ENCODE results near the gene TEX101.

DNA sequence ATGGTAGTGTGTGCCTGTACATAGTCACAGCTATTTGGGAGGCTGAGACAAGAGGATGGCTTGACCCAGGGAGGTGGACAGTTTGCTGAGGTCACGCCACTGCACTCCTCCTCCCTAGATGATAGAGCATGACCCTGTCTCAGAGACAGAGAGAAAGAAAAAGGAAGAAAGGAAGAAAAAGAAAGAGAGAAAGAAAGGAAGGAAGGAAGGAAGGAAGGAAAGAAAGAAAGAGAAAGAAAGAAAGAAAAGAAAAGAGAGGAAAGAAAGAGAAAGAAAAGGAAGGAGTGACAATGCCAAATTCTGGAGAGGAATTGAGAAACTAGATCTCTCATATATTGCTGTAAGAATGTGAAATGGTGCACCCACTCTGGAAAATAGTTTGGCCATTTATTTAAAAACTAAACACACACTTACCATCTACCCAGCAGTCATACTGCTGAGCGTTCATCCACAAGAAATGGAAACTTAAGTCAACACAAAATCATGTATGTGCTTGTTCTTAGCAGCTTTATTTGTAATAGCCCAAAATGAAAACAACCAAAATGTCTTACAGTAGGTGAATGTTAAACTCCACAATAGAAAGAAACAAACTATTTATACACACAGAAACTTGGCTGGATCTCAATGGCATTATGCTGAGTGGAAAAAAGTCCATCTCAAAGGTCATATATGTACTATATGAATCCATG lies 7.5 kb downstream of the TEX101 start:
- TF ChIP-seq, protein P1, sequence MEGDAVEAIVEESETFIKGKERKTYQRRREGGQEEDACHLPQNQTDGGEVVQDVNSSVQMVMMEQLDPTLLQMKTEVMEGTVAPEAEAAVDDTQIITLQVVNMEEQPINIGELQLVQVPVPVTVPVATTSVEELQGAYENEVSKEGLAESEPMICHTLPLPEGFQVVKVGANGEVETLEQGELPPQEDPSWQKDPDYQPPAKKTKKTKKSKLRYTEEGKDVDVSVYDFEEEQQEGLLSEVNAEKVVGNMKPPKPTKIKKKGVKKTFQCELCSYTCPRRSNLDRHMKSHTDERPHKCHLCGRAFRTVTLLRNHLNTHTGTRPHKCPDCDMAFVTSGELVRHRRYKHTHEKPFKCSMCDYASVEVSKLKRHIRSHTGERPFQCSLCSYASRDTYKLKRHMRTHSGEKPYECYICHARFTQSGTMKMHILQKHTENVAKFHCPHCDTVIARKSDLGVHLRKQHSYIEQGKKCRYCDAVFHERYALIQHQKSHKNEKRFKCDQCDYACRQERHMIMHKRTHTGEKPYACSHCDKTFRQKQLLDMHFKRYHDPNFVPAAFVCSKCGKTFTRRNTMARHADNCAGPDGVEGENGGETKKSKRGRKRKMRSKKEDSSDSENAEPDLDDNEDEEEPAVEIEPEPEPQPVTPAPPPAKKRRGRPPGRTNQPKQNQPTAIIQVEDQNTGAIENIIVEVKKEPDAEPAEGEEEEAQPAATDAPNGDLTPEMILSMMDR (IDR thresholded peaks at IDR 0.05) = no peak
- no peak for TF ChIP-seq POLR2A (IDR thresholded peaks at IDR 0.05)
- no peak for TF ChIP-seq EP300 (IDR thresholded peaks at IDR 0.05; ENCODE audit: low read depth)
- TF ChIP-seq POLR2AphosphoS5 (IDR thresholded peaks at IDR 0.05) = no peak
